GM12891 (cell line): Measurements from ENCODE around the gene SELP.

Source experiments
- PAX5 ChIP-seq: IDR thresholded peaks from 2 replicates; pipeline ENCODE4 v1.6.1; 2011; ENCODE audit warnings: low read length, moderate library complexity, mild to moderate bottlenecking; ENCODE audit not compliant: insufficient read depth, severe bottlenecking
- POLR2A ChIP-seq: IDR thresholded peaks from 2 replicates; pipeline ENCODE4 v1.6.1; 2011; ENCODE audit warnings: low read depth, low read length, control low read depth
- POLR2AphosphoS5 ChIP-seq: IDR thresholded peaks from 2 replicates; pipeline ENCODE4 v1.6.1; 2011; ENCODE audit warnings: low read depth, low read length, control low read depth

GRCh38 chr1:169565335-169566271, 64.3 kb downstream of the SELP start:
- no peak for TF ChIP-seq POLR2A
- TF ChIP-seq POLR2AphosphoS5 = no peak
- no peak for TF ChIP-seq PAX5
